K562 (cell line): ENCODE results near the gene COG7. TPM values are rescaled to one million over a fixed set of nuclear protein-coding genes. Genes with fewer than 3 reads are reported as not detected.
A peak's percentile ranks its signal among the peaks of the same experiment; 100 is the strongest.

Experiments used
- ATAC-seq: fragments of 200-7000 bp; cut with Tn5 transposase; 3 replicates; pipeline ENCODE4 v1.9.1; 2020; ENCODE audit warnings: moderate library complexity
- BruUV-seq: library from RNA; stranded (reverse); fragments of 400-500 nt; replicated peaks from 2 replicates; lab custom pipeline; 2021; lab: Mats Ljungman, UMichigan
- CTCF ChIA-PET: fragments of 300-600 bp; formaldehyde crosslinking; extraction: SDS; loops from one replicate; lab custom pipeline; 2021; ENCODE audit warnings: low intra/inter-chr PET ratio; lab: Yijun Ruan, JAX
- POLR2A ChIA-PET: fragments of 300-600, 350-650 bp; sonication (Branson Sonifier 250); formaldehyde crosslinking; extraction: SDS; loops from one replicate; lab custom pipeline; 2021; ENCODE audit warnings: antibody characterized with exemption, inconsistent platforms; lab: Yijun Ruan, JAX
- DNase-seq, 4 experiments: peaks; one replicate each; pipeline versions ENCODE4 v3.0.0 to v3.0.0-alpha.2; 2011 to 2018; ENCODE audit warnings: low spot score in 3 of 4, mixed read lengths in 3 of 4; ENCODE audit errors: extremely low read depth in 1 of 4
- FAIRE-seq: peaks from 2 replicates; lab custom pipeline; 2011; peaks lifted over from hg19 to GRCh38; lab: Jason Lieb, UNC
- H2AFZ ChIP-seq: 2 replicates; pipeline ENCODE4 v1.6.0; 2011; ENCODE audit warnings: low read depth, low read length, control low read depth, inconsistent platforms
- H3K27ac ChIP-seq: fragments of 200-600 bp; 3 replicates; pipeline ENCODE4 v1.8.0; 2011; ENCODE audit warnings: low read depth, mild to moderate bottlenecking, control low read depth, inconsistent platforms, low read length, moderate library complexity, mixed read lengths; ENCODE audit errors: extremely low read depth
- H3K27me3 ChIP-seq, 2 experiments: fragments of 300-600 bp in 1 of 2; 2 replicates in 1 of 2; 3 replicates in 1 of 2; pipeline versions ENCODE4 v1.6.0 to v1.8.0; 2011; ENCODE audit warnings: inconsistent platforms in 2 of 2, low read length in 2 of 2, mild to moderate bottlenecking in 1 of 2, mixed read lengths in 1 of 2, moderate library complexity in 1 of 2; ENCODE audit not compliant: control insufficient read depth in 2 of 2, insufficient read depth in 2 of 2
- H3K36me3 ChIP-seq: fragments of 300-600 bp; 3 replicates; pipeline ENCODE4 v1.8.0; 2011; ENCODE audit warnings: mild to moderate bottlenecking, low read length, inconsistent platforms; ENCODE audit not compliant: control insufficient read depth, insufficient read depth
- H3K4me1 ChIP-seq, 2 experiments: fragments of 200-600 bp in 1 of 2; replicated peaks in 1 of 2; 2 replicates in 1 of 2; 3 replicates in 1 of 2; pipeline versions ENCODE4 v1.5.1 to v1.8.0; 2011; ENCODE audit warnings: inconsistent platforms in 2 of 2, low read length in 2 of 2, mild to moderate bottlenecking in 1 of 2, mixed read lengths in 1 of 2, moderate library complexity in 1 of 2; ENCODE audit not compliant: control insufficient read depth in 2 of 2, insufficient read depth in 2 of 2
- H3K4me2 ChIP-seq: 2 replicates; pipeline ENCODE4 v1.6.1; 2011; ENCODE audit warnings: low read length, control low read depth, inconsistent platforms, mixed read lengths; ENCODE audit not compliant: insufficient read depth
- H3K4me3 ChIP-seq: fragments of 200-600 bp; sonication (generic), shearing (Covaris generic); 2 replicates; pipeline ENCODE4 v1.5.1; 2016; ENCODE audit warnings: control low read depth, inconsistent platforms
- H3K79me2 ChIP-seq: fragments of 200-600 bp; 3 replicates; pipeline ENCODE4 v1.8.0; 2011; ENCODE audit warnings: low read length, inconsistent platforms; ENCODE audit not compliant: control insufficient read depth, insufficient read depth
- H3K9ac ChIP-seq, 2 experiments: 2 replicates each; pipeline versions ENCODE4 v1.6.0 to v1.6.1; 2011; ENCODE audit warnings: low read depth in 2 of 2, low read length in 2 of 2, control low read depth in 1 of 2, inconsistent platforms in 1 of 2, mild to moderate bottlenecking in 1 of 2, mixed read lengths in 1 of 2; ENCODE audit not compliant: insufficient read depth in 1 of 2
- H3K9me1 ChIP-seq: one replicate; pipeline ENCODE4 v1.6.0; 2011; ENCODE audit warnings: inconsistent platforms, mild to moderate bottlenecking, low read length, moderate library complexity; ENCODE audit not compliant: control insufficient read depth, insufficient read depth
- H3K9me3 ChIP-seq: replicated peaks from 2 replicates; pipeline ENCODE4 v1.5.1; 2011; ENCODE audit warnings: low read depth, low read length, inconsistent platforms; ENCODE audit not compliant: control insufficient read depth, insufficient read depth
- H4K20me1 ChIP-seq: replicated peaks from 2 replicates; pipeline ENCODE4 v1.6.1; 2011; ENCODE audit warnings: low read length, inconsistent platforms, mixed read lengths; ENCODE audit not compliant: control insufficient read depth, insufficient read depth
- ADNP ChIP-seq: fragments of 200-800 bp; sonication (Bioruptor generic); IDR thresholded peaks from 2 replicates; pipeline ENCODE4 v1.6.1; 2016; ENCODE audit warnings: missing genetic modification characterization, missing compliant biosample characterization
- DIDO1 ChIP-seq: fragments of 450-650 bp; IDR thresholded peaks from 2 replicates; pipeline ENCODE4 v1.6.1; 2016; ENCODE audit warnings: low read depth, missing biosample characterization, missing genetic modification characterization
- GABPA ChIP-seq: fragments of 200-800 bp; sonication (Bioruptor generic); conservative IDR thresholded peaks from 2 replicates; pipeline ENCODE4 v1.6.1; 2016; ENCODE audit warnings: low read depth, missing genetic modification characterization, missing compliant biosample characterization
- MBD2 ChIP-seq: sonication (generic); IDR thresholded peaks from 2 replicates; pipeline ENCODE4 v1.6.1; 2016; ENCODE audit warnings: low read depth, borderline replicate concordance
- SIN3B ChIP-seq: fragments of 450-650 bp; IDR thresholded peaks from 2 replicates; pipeline ENCODE4 v1.6.1; 2017; ENCODE audit warnings: low read depth, mild to moderate bottlenecking, moderate library complexity
- WGBS: fragments of 100-300 bp; shearing (Covaris generic); methylation state at CpG from one replicate; pipeline ENCODE4 v1.1.6; 2016; ENCODE audit warnings: low coverage, mixed read lengths; ENCODE audit not compliant: insufficient coverage; ENCODE audit errors: missing lambda C conversion rate; 5-methylcytosine and 5-hydroxymethylcytosine counted together
- in situ Hi-C: fragments of 300-500 bp; cut with MboI; formaldehyde crosslinking; loops from 4 replicates; pipeline ENCODE4 v1.15.0; 2018; ENCODE audit warnings: inconsistent platforms, mixed read lengths
- intact Hi-C: fragments of 100-400 bp; cut with micrococcal nuclease; formaldehyde crosslinking; loops from 2 replicates; pipeline ENCODE4 v1.14.2; 2022
- polyA plus RNA-seq, 8 experiments: library from polyadenylated mRNA; depleted of rRNA in 4 of 8; stranded (reverse) in 5 of 8; unstranded in 3 of 8; fragments of >200 nt; fragmentation: Nextera tagmentation in 2 of 8; fragmentation: Illumina TruSeq in 1 of 8; extraction: Ambion mirVana in 2 of 8; extraction: Trizol in 1 of 8; gene quantifications; 2 replicates each; pipeline versions ENCODE4 v1.2.1 to v1.2.3, GENCODE V29; 2011 to 2014; ENCODE audit warnings: inconsistent platforms in 1 of 8, missing spikeins in 1 of 8
- total RNA-seq, 7 experiments: library from RNA; depleted of rRNA in 6 of 7; stranded (reverse); fragments of >200 nt in 6 of 7; fragmentation: Illumina TruSeq in 2 of 7; extraction: Trizol in 2 of 7; gene quantifications; 2 replicates each; pipeline versions ENCODE4 v1.2.1 to v1.2.3, GENCODE V29; 2011 to 2021; ENCODE audit warnings: low replicate concordance in 1 of 7
- TF ChIP-seq, protein P1 (sequence below), 2 experiments: fragments of 450-650 bp in 1 of 2; sonication (generic) in 1 of 2; formaldehyde crosslinking; conservative IDR thresholded peaks; 2 replicates each; pipeline versions ENCODE4 v1.4.0 to v1.8.1; 2020 to 2022; ENCODE audit warnings: mild to moderate bottlenecking in 1 of 2, missing genetic modification reagents in 1 of 2
- TF ChIP-seq, protein P2 (sequence below), 2 experiments: IDR thresholded peaks; 2 replicates each; pipeline ENCODE4 v1.6.1; 2011; ENCODE audit warnings: borderline replicate concordance in 1 of 2, control low read depth in 1 of 2, low read depth in 1 of 2, low read length in 1 of 2, mild to moderate bottlenecking in 1 of 2, mixed read lengths in 1 of 2, moderate library complexity in 1 of 2; ENCODE audit not compliant: insufficient read depth in 1 of 2, insufficient read length in 1 of 2, poor library complexity in 1 of 2, severe bottlenecking in 1 of 2; ENCODE audit errors: extremely low read depth in 1 of 2

COG7 gene
- total and polyA plus RNA-seq, 9 of the 15 experiments (the other 6 are each of a cell fraction or from before 2014, with no cell fraction given): 3.8 to 17.6 (median 13.4) TPM

DNA sequence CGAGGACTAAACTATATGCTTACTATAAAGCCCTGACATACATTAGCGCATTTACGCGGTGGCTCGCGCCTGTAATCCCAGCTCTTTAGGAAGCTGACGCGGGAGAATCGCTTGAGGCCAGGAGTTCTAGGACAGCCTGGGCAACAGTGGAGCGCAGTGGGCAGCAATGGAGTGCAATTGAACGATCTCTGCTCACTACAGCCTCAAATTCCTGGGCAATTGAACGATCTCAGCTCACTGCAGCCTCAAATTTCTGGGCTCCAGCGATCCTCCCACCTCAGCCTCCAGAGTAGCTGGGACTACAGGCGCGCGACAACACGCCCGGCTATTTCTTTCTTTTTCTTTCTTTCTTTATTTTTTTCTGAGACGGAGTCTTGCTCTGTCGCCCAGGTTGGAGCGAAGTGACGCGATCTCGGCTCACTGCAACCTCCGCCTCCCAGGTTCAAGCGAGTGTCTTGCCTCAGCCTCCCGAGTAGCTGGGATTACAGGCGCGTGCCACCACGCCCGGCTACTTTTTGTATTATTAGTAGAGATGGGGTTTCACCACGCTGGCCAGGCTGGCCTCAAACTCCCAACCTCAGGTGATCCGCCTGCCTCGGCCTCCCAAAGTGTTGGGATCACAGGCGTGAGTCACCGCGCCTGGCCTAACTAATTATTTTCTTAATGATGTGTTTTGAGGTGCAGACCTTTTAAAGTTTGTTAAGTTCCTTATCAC, 506 bp upstream of the COG7 start:
- Histone ChIP-seq H3K4me2 (peak overlapping the region; percentile 95), H2AFZ (peak overlapping the region; percentile 99), H3K9me1 (no peaks in the 10 kb centered on the region), H3K9ac (peak overlapping the region; percentile 78 to 95; a peak in 3 of 4 replicates), H3K36me3 (peaks cover 2% of the 10 kb centered on the region; the same call in 1 of the 3 replicates), H4K20me1 (no peaks in the 10 kb centered on the region), H3K27ac (peak overlapping the region; percentile 34; the same call in 1 of the 3 replicates), H3K4me3 (peak overlapping the region; percentile 80), H3K27me3 (no peaks in the 10 kb centered on the region), H3K4me1 (peaks cover 12 to 17% of the 10 kb centered on the region in 2 experiments; a peak in 3 of 5 replicates), H3K9me3 (no peaks in the 10 kb centered on the region), H3K79me2 (peaks cover 29% of the 10 kb centered on the region)
- 41% methylated on average over 36 of the region's 37 CpGs for WGBS
- FAIRE-seq: no peak
- intact Hi-C loops (no loop called here), in situ Hi-C loops (no loop called here)
- peak; percentile 31 for TF ChIP-seq GABPA
- TF ChIP-seq, protein P1, sequence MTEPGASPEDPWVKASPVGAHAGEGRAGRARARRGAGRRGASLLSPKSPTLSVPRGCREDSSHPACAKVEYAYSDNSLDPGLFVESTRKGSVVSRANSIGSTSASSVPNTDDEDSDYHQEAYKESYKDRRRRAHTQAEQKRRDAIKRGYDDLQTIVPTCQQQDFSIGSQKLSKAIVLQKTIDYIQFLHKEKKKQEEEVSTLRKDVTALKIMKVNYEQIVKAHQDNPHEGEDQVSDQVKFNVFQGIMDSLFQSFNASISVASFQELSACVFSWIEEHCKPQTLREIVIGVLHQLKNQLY (CRISPR knock-in tag; conservative IDR thresholded peaks at IDR 0.05): 0 out of 4 replicates have a peak, but pooled peaks of 1 of the 2 experiments have one; percentile 22
- no peak for TF ChIP-seq ADNP (tag)
- TF ChIP-seq DIDO1 (tag): no peak
- TF ChIP-seq MBD2: peak; percentile 1; the same call in 1 of the 2 replicates
- TF ChIP-seq, protein P2, sequence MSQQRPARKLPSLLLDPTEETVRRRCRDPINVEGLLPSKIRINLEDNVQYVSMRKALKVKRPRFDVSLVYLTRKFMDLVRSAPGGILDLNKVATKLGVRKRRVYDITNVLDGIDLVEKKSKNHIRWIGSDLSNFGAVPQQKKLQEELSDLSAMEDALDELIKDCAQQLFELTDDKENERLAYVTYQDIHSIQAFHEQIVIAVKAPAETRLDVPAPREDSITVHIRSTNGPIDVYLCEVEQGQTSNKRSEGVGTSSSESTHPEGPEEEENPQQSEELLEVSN (IDR thresholded peaks at IDR 0.05; ENCODE audit: borderline replicate concordance in 1 of 2, extremely low read depth in 1 of 2, insufficient read depth in 1 of 2, insufficient read length in 1 of 2, low read depth in 1 of 2, low read length in 1 of 2, poor library complexity in 1 of 2, severe bottlenecking in 1 of 2): peak in 1 of 2 experiments; percentile 6
- TF ChIP-seq SIN3B: 0 out of 2 replicates have a peak, but pooled peaks have one; percentile 1
- ChIA-PET CTCF (no interaction called here), POLR2A (interaction anchor here (1.1 to 2.0 kb wide), 5 partner anchors 11 to 104 kb away, joined by 3 to 8 read pairs (median 6); partner anchors contain the start of genes EARS2 and UBFD1)
- no TSS peak for BruUV-seq
- no peak for DNase-seq
- ATAC-seq: no peak; the same call in 2 of the 3 replicates
